Adrenal gland (tissue), 12 donors: ENCODE results near the gene TRPV4. TPM values are rescaled to one million over a fixed set of nuclear protein-coding genes. Genes with fewer than 3 reads are reported as not detected.

Experiments
- DNase-seq, 7 donors: peaks; one replicate each; pipeline ENCODE4 v3.0.0-alpha.2; 2019 to 2020
- H3K27ac ChIP-seq, 5 donors: fragments of 200-600 bp; sonication (generic) in 4 of 5; 1 replicate in 3 of 5; 2 replicates in 2 of 5; pipeline versions ENCODE4 v1.5.1 to v1.8.0; 2016 to 2020; ENCODE audit warnings: mild to moderate bottlenecking in 1 of 5
- H3K27me3 ChIP-seq: fragments of 200-600 bp; 2 replicates; pipeline ENCODE4 v1.8.0; 2021
- H3K36me3 ChIP-seq, 2 donors: fragments of 200-600 bp; replicated peaks in 1 of 2; 1 replicate in 1 of 2; 2 replicates in 1 of 2; pipeline versions ENCODE4 v1.5.1 to v1.8.0; 2018 to 2022
- H3K4me1 ChIP-seq, 2 donors: fragments of 200-600 bp; replicated peaks in 1 of 2; 1 replicate in 1 of 2; 2 replicates in 1 of 2; pipeline versions ENCODE4 v1.5.1 to v1.8.0; 2018 to 2021
- H3K4me3 ChIP-seq, 4 donors: fragments of 200-600 bp; sonication (generic) in 3 of 4; one replicate each; pipeline ENCODE4 v1.5.1; 2016 to 2018
- H3K9me3 ChIP-seq, 3 donors: fragments of 200-600 bp; sonication (generic) in 1 of 3; replicated peaks in 1 of 3; 1 replicate in 2 of 3; 2 replicates in 1 of 3; pipeline versions ENCODE4 v1.5.1 to v1.8.0; 2016 to 2021
- CTCF ChIP-seq, 6 experiments: fragments of 450-650 bp in 4 of 6; fragments of 200-600 bp in 2 of 6; sonication (generic) in 1 of 6; IDR thresholded peaks; 1 replicate in 5 of 6; 2 replicates in 1 of 6; pipeline versions ENCODE4 v1.5.1 to v1.8.0; 2016 to 2021; ENCODE audit warnings: antibody characterized with exemption in 6 of 6, mild to moderate bottlenecking in 2 of 6, moderate library complexity in 1 of 6
- POLR2A ChIP-seq, 2 donors: fragments of 450-650 bp; IDR thresholded peaks; one replicate each; pipeline ENCODE4 v1.6.1; 2017; ENCODE audit warnings: antibody characterized with exemption in 2 of 2, mild to moderate bottlenecking in 2 of 2, moderate library complexity in 1 of 2
- WGBS, 4 donors: extraction: QIAGEN DNeasy Blood & Tissue Kit in 2 of 4; methylation state at CpG; one replicate each; pipeline versions ENCODE4 v1.1.5 to v1.1.7; 2013 to 2017; 5-methylcytosine and 5-hydroxymethylcytosine counted together
- intact Hi-C, 2 donors: fragments of 100-400 bp; cut with DNase I; formaldehyde crosslinking; loops; one replicate each; pipeline versions ENCODE4 v1.14.1 to v1.15.0; 2022 to 2023
- polyA plus RNA-seq, 3 donors: library from polyadenylated mRNA; stranded (reverse); fragments of 200-250 nt in 2 of 3; fragments of 350-450 nt in 1 of 3; fragmentation: Illumina TruSeq in 1 of 3; extraction: RNeasy Lipid Tissue Mini Kit (QIAGEN cat#74804) in 1 of 3; gene quantifications; one replicate each; pipeline ENCODE4 v1.2.3, GENCODE V29; 2013 to 2014
- total RNA-seq, 9 donors: library from RNA; depleted of rRNA in 4 of 9; stranded (reverse); fragments of >200 nt in 4 of 9; fragments of 120-200 nt in 1 of 9; fragmentation: NEBNext Ultra II Directional in 1 of 9; extraction: Animal tissue kit (Norgen Biotek cat#: 25700) in 1 of 9; gene quantifications; one replicate each; pipeline versions ENCODE4 v1.1.0 to v1.2.4, GENCODE V29; 2013 to 2023
- donor health status: healthy with polysubstance abuse.
- donor health status: Bipolar disorder and iron deficiency.
- donor health status: DM: yes; HTN: yes; CAD: no.
- donor health status: DM: no; HTN: no; CAD: no.
- donor health status: DM: no; HTN: no; CAD: no.
- donor health status: DM: yes; HTN: yes; CAD: no.

Gene TRPV4
- total and polyA plus RNA-seq, 12 donors = 0.30 to 5.9 (median 1.4) TPM

- Histone ChIP-seq H3K36me3 (no peaks in the 10 kb centered on the region), H3K27ac (peak overlapping the region in 4 of 5 donors; percentile 29 to 78 (median 70)), H3K9me3 (peaks cover 0 to 11% (median 0%) of the 10 kb centered on the region in 3 donors), H3K27me3 (no peaks in the 10 kb centered on the region), H3K4me3 (no peak overlapping the region), H3K4me1 (peaks cover 12 to 47% of the 10 kb centered on the region in 2 donors)
- intact Hi-C loops = no loop called here
- 44 to 55% (median 44%) methylated on average over 5 to 6 of the region's 6 CpGs for WGBS, 4 donors
- peak; percentile 23 to 85 (median 47) for DNase-seq
- no peak for TF ChIP-seq CTCF (IDR thresholded peaks at IDR 0.05)
- no peak for TF ChIP-seq POLR2A (IDR thresholded peaks at IDR 0.05)
Observed at GRCh38 chr12:109752117-109753053, 80.8 kb downstream of the TRPV4 start.

GRCh38 chr12:109744986-109745942 is 87.9 kb downstream of the TRPV4 start:
- intact Hi-C loops = no loop called here
- H3K27ac ChIP-seq = peak overlapping the region in 2 of 5 donors; percentile 10 to 17
- 54 to 68% (median 60%) methylated on average over 8 of the region's 8 CpGs for WGBS, 4 donors
- H3K36me3 ChIP-seq = no peaks in the 10 kb centered on the region
- peaks cover 13 to 34% of the 10 kb centered on the region in 2 donors for H3K4me1 ChIP-seq
- no peak overlapping the region for H3K4me3 ChIP-seq
- H3K27me3 ChIP-seq = no peaks in the 10 kb centered on the region
- DNase-seq = peak in 6 of 7 donors; percentile 5 to 53 (median 17)
- H3K9me3 ChIP-seq = no peaks in the 10 kb centered on the region
- TF ChIP-seq POLR2A (IDR thresholded peaks at IDR 0.05) = no peak
- no peak for TF ChIP-seq CTCF (IDR thresholded peaks at IDR 0.05)

- 95 to 97% (median 96%) methylated on average over 10 to 14 of the region's 14 CpGs for WGBS, 4 donors
- Histone ChIP-seq H3K9me3 (no peaks in the 10 kb centered on the region), H3K36me3 (no peaks in the 10 kb centered on the region), H3K27me3 (no peaks in the 10 kb centered on the region), H3K27ac (peak overlapping the region in 1 of 5 donors; percentile 12), H3K4me3 (no peak overlapping the region), H3K4me1 (peaks cover 23 to 46% of the 10 kb centered on the region in 2 donors)
- DNase-seq = peak in 3 of 7 donors; percentile 17 to 45 (median 18)
- no peak for TF ChIP-seq POLR2A (IDR thresholded peaks at IDR 0.05)
- no peak for TF ChIP-seq CTCF (IDR thresholded peaks at IDR 0.05)
- intact Hi-C loops = no loop called here
Observed at GRCh38 chr12:109744026-109744425, 89.2 kb downstream of the TRPV4 start.
